Esophagus muscularis mucosa (tissue), 3 donors: Measurements from ENCODE around the gene UGT2B17.
"Not testable (repeated sequence)": the region's sequence is repeated elsewhere in the genome, so short reads cannot be mapped to it uniquely, and the experiment has no call there.

ENCODE experiments used
- POLR2A ChIP-seq: fragments of 450-650 bp; IDR thresholded peaks from one replicate; pipeline ENCODE4 v1.6.1; 2017; ENCODE audit warnings: antibody characterized with exemption, moderate library complexity, mild to moderate bottlenecking, low read depth
- POLR2AphosphoS5 ChIP-seq, 2 donors: sonication (generic); formaldehyde crosslinking; IDR thresholded peaks; one replicate each; pipeline ENCODE4 v1.6.1; 2017; ENCODE audit warnings: antibody characterized with exemption in 2 of 2
- TF ChIP-seq, protein P1 (sequence below), 3 experiments: fragments of 200-600 bp in 2 of 3; fragments of 450-650 bp in 1 of 3; sonication (generic) in 2 of 3; IDR thresholded peaks; one replicate each; pipeline ENCODE4 v1.5.1; 2017 to 2019; ENCODE audit warnings: antibody characterized with exemption in 3 of 3, mild to moderate bottlenecking in 2 of 3, moderate library complexity in 1 of 3

DNA sequence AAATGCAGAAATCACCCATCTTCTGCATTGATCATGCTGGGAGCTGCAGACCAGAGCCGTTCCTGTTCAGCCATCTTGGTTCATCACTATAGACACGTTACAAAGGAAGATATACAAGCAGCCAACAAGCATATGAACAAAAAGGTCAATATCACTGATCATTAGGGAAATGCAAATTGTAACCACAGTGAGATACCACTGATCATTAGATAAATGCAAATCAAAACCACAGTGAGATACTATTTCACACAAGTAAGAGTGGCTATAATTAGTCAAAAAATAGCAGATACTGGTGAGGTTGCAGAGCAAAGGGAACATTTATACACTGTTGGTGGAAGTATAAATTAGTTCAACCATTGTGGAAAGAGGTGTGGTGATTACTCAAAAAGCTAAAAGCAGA is 46.6 kb upstream of the UGT2B17 start:
- TF ChIP-seq, protein P1, sequence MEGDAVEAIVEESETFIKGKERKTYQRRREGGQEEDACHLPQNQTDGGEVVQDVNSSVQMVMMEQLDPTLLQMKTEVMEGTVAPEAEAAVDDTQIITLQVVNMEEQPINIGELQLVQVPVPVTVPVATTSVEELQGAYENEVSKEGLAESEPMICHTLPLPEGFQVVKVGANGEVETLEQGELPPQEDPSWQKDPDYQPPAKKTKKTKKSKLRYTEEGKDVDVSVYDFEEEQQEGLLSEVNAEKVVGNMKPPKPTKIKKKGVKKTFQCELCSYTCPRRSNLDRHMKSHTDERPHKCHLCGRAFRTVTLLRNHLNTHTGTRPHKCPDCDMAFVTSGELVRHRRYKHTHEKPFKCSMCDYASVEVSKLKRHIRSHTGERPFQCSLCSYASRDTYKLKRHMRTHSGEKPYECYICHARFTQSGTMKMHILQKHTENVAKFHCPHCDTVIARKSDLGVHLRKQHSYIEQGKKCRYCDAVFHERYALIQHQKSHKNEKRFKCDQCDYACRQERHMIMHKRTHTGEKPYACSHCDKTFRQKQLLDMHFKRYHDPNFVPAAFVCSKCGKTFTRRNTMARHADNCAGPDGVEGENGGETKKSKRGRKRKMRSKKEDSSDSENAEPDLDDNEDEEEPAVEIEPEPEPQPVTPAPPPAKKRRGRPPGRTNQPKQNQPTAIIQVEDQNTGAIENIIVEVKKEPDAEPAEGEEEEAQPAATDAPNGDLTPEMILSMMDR (IDR thresholded peaks at IDR 0.05) = not testable (repeated sequence)
- not testable (repeated sequence) for TF ChIP-seq POLR2A; POLR2AphosphoS5 (IDR thresholded peaks at IDR 0.05)
